GM12865 (cell line): ENCODE measurements around the gene FAM163A.

Experiments used
- DNase-seq: peaks from one replicate; pipeline ENCODE4 v3.0.0; 2010; ENCODE audit warnings: low read depth
- H3K4me3 ChIP-seq: 2 replicates; pipeline ENCODE4 v1.5.1; 2011; ENCODE audit warnings: mild to moderate bottlenecking, low read depth, low read length, control low read depth
- TF ChIP-seq, protein P1 (sequence below): IDR thresholded peaks from 2 replicates; pipeline ENCODE4 v1.5.1; 2011; ENCODE audit warnings: low read length, control low read depth, low read depth, inconsistent platforms; ENCODE audit not compliant: insufficient read depth; ENCODE audit errors: missing control alignments

The FAM163A gene

DNA sequence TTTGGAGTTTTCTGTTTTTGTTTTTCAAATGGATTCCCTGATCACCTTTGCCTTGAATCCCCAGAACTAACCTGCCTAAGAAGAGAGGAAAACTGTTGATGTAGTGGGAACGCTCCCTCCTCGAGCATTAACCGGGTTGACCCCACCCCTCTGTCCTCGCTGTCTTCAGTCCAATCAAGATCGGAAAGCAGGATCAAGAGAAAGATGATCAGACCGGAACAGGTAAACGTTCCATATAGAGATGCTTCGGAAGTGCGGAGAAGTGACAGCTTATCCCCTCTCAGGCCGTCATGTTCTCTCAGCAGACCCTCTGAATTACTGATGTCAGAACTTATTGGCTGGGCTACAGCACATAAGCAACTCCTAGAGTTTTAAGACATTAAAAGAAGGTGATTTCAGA, 800 bp upstream of the FAM163A start:
- no peak overlapping the region for H3K4me3 ChIP-seq
- TF ChIP-seq, protein P1, sequence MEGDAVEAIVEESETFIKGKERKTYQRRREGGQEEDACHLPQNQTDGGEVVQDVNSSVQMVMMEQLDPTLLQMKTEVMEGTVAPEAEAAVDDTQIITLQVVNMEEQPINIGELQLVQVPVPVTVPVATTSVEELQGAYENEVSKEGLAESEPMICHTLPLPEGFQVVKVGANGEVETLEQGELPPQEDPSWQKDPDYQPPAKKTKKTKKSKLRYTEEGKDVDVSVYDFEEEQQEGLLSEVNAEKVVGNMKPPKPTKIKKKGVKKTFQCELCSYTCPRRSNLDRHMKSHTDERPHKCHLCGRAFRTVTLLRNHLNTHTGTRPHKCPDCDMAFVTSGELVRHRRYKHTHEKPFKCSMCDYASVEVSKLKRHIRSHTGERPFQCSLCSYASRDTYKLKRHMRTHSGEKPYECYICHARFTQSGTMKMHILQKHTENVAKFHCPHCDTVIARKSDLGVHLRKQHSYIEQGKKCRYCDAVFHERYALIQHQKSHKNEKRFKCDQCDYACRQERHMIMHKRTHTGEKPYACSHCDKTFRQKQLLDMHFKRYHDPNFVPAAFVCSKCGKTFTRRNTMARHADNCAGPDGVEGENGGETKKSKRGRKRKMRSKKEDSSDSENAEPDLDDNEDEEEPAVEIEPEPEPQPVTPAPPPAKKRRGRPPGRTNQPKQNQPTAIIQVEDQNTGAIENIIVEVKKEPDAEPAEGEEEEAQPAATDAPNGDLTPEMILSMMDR = no peak
- no peak for DNase-seq

DNA sequence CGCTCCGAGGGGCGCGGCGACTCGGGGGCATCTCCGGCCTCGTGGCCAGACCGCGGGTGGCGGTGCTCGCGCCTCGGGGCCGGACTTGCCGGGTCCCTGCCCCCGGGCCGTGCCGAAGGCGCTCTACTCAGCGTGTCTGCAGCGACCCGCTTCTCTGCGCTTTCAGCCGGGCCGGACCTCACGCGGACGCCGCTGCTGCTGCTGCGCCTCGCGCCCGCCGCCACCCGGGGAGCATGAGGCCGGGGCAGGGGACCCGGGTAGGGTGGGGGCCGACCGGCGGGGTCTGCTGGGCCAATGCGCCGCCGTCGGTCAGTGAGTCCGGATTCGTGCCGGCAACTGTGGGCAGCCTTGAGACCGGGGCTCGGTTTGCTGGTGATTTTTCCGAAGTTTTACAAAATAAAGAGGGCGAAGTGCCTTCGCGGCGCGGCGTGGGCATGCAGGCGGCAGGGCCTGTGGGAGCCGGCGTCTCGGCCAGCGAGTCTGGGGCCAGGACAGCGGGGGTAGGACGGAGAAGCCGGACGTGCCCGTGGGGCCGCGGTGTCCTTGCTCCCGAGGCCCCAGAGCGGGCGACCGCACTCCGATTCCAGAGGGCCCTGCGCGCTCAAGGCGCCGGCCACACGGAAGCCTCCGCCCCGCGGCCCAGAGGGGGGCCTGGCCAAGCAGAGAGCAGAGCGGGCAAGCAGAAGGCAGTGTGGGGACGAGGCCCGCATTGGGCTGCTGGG, 749 bp downstream of the FAM163A start:
- DNase-seq = no peak
- no peak overlapping the region for H3K4me3 ChIP-seq
- TF ChIP-seq, protein P1 = no peak

DNA sequence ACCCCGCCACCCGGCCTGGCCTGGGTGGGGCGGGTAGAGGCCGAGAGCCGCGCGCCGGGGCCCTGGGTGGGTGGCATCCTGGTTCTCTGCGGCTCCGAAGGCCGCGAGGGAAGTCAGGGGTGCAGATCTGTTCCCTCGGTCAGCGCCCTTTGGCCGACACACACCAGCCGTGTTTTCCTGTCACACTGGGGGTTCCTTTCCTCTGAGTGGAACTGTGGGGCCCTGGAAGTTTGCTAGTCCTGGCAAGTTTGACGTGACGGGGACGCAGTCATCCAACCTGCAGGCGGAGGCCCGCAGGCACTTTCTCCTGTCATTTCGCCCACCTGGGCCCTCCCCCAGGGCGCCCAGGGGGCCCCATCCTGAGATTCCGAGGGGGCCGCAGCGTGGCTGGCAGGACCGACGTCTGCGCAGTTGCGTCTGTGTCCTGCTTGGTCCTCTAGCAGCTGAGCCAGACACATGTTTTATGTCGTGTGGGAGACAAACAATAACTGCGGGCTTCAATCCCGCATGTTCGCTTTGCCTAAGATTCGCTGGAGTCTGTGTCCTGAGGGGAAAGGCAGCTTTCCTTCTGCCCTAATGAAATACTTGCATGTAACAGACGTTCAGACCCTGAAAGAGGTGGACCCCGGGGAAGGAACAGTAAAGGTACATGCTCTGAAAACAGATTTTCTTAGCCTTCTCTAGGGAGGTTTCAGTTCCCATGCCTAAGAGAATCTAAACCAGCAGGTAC, 1.5 kb downstream of the FAM163A start:
- TF ChIP-seq, protein P1 = no peak
- H3K4me3 ChIP-seq = no peak overlapping the region
- no peak for DNase-seq

DNA sequence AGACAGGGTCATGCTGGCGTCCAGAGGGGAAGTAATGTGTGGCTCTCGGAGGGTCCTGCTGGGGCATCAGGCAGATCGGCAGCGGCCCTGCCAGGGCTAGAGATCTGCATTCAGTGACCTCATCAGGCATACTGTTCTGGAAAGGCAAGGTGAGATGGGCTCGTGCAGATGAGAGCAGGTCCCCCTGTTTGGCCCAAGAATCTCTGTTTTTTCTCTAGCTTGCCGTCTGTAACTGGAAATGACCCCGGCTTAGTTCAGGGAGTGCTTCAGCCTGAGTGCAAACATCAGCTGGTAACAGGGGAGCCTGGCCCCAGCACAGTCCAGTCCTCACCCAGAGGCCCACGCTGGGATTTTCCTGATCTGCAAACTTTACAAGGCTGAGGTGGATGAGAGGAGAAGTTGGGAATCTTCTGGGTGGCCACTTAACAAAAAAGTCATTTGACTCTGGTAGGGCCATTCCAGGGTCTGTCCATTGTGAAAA, 2.1 kb downstream of the FAM163A start:
- TF ChIP-seq, protein P1 = no peak
- DNase-seq = no peak
- no peak overlapping the region for H3K4me3 ChIP-seq

DNA sequence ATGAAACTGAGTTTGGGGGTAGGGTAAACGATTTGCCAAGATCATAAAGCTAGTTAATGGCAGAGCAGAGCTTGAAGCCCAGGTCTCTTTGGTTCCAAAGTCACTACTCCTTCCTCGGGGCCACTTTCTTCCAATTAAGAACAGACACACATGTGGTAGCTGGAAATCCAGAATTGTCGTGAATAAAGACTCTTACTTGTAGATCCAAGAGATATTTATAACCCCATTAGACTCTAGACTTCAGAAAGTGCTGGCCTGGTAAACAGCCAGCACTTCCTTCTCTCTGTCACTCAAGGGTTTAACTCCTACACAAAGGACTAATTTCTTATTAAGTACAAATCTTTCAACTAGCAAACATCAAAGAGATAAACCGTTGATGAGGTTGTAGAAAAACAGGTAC, 2.7 kb downstream of the FAM163A start:
- H3K4me3 ChIP-seq = no peak overlapping the region
- DNase-seq = no peak

DNA sequence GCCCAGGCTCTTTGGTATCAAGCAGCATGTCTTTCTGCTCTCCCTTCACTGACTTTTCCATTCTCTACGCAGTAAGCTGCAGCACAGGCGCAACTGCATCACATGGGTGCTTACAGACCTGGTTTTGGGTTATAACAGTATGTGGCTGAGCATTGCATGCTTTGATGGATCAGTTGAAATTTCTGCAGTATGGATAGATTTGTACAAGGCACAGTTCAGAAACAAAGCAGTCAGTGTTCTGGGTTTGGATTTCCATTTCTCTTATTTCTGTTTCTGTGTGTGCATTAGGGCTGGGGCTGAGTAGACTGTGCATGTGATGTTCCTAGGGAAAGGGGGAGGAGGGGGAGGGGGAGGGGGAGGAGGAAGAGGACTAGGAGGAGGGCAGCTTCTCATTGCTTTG, 4.5 kb downstream of the FAM163A start:
- TF ChIP-seq, protein P1 = no peak
- no peak for DNase-seq
- no peak overlapping the region for H3K4me3 ChIP-seq

More for the DNA sequence above, 2.7 kb downstream of the FAM163A start:
- TF ChIP-seq, protein P1 = no peak

DNA sequence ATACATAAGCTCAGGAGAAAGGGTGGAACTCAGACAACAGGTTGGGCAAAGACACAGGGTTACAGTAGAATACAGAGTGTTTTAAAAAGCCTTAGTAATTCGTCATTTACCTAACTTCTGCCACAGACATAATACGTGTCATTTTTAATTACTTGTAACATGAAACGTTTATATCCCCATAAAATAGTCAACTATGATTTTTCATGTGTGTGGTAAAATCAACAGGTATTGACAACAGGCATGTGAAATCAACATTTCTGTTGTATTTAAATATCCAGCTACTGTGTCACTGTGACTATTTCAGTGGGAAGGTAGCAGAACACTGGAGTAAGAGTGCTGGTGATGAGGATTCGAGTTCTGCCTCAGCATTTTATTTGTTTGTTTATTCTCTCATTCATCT, 5.7 kb downstream of the FAM163A start:
- TF ChIP-seq, protein P1 = no peak
- no peak overlapping the region for H3K4me3 ChIP-seq
- no peak for DNase-seq
